A549 (cell line): ENCODE data around the gene WDR49. TPM values are rescaled to one million over a fixed set of nuclear protein-coding genes. Genes with fewer than 3 reads are reported as not detected.

Experiments used
- ATAC-seq, 2 experiments: fragments of 200-7000 bp in 1 of 2; fragments of >200 bp in 1 of 2; cut with Nextera tagmentation in 1 of 2; cut with Tn5 transposase in 1 of 2; 3 replicates each; pipeline versions ENCODE4 v1.8.0 to v1.9.1; 2018 to 2020; ENCODE audit warnings: mild to moderate bottlenecking in 1 of 2, moderate library complexity in 1 of 2
- CTCF ChIA-PET: fragments of 300-600 bp; sonication (Branson Sonifier 250); formaldehyde crosslinking; extraction: SDS; loops from one replicate; lab custom pipeline; 2021; ENCODE audit warnings: antibody characterized with exemption, inconsistent platforms; lab: Yijun Ruan, JAX
- POLR2A ChIA-PET: fragments of 350-600 bp; formaldehyde crosslinking; extraction: SDS; loops from one replicate; lab custom pipeline; 2021; ENCODE audit warnings: antibody characterized with exemption, inconsistent platforms; lab: Yijun Ruan, JAX
- DNase-seq, 2 experiments: peaks; one replicate each; pipeline versions ENCODE4 v3.0.0 to v3.0.0-alpha.2; 2011 to 2016; ENCODE audit warnings: low read depth in 1 of 2, low spot score in 1 of 2
- FAIRE-seq: peaks from 2 replicates; lab custom pipeline; 2011; peaks lifted over from hg19 to GRCh38; lab: Jason Lieb, UNC
- H3K27ac ChIP-seq, 2 experiments: fragments of >200 bp; sonication (Bioruptor Twin); formaldehyde crosslinking; 3 replicates each; pipeline ENCODE4 v1.5.1; 2016 to 2017
- H3K4me1 ChIP-seq: fragments of >200 bp; sonication (Bioruptor Twin); formaldehyde crosslinking; 3 replicates; pipeline ENCODE4 v1.6.1; 2016
- H3K4me2 ChIP-seq: fragments of >200 bp; sonication (Bioruptor Twin); formaldehyde crosslinking; 3 replicates; pipeline ENCODE4 v1.6.1; 2016
- H3K4me3 ChIP-seq: fragments of >200 bp; sonication (Bioruptor Twin); formaldehyde crosslinking; 3 replicates; pipeline ENCODE4 v1.5.1; 2016
- H3K9me3 ChIP-seq: fragments of >200 bp; sonication (Bioruptor Twin); formaldehyde crosslinking; 3 replicates; pipeline ENCODE4 v1.6.1; 2016
- ATOH8 ChIP-seq: fragments of 250-450 bp; sonication (Bioruptor Pico); IDR thresholded peaks from 2 replicates; pipeline ENCODE4 v1.5.0; 2020; ENCODE audit warnings: low read depth, mild to moderate bottlenecking, moderate library complexity
- BHLHE40 ChIP-seq: IDR thresholded peaks from 2 replicates; pipeline ENCODE4 v1.6.1; 2012; ENCODE audit warnings: low read depth, low read length, inconsistent platforms
- E2F6 ChIP-seq: IDR thresholded peaks from 2 replicates; pipeline ENCODE4 v1.6.1; 2012; ENCODE audit warnings: low read depth, borderline replicate concordance
- EHMT2 ChIP-seq: fragments of 200-600 bp; sonication (generic); IDR thresholded peaks from 2 replicates; pipeline ENCODE4 v1.6.1; 2016; ENCODE audit warnings: antibody characterized with exemption, low read depth, mild to moderate bottlenecking, moderate library complexity
- ELK1 ChIP-seq: fragments of 150-350 bp; IDR thresholded peaks from 2 replicates; pipeline ENCODE4 v1.6.1; 2014; ENCODE audit warnings: low read depth, mild to moderate bottlenecking, low read length
- FOSL2 ChIP-seq, 2 experiments: fragments of 450-650 bp in 1 of 2; fragments of >200 bp in 1 of 2; sonication (Bioruptor Twin) in 1 of 2; formaldehyde crosslinking; IDR thresholded peaks; 2 replicates each; pipeline versions ENCODE4 v1.5.0 to v1.6.1; 2016 to 2020; ENCODE audit warnings: mild to moderate bottlenecking in 1 of 2, moderate library complexity in 1 of 2
- FOXS1 ChIP-seq: fragments of 250-450 bp; sonication (Bioruptor Pico); IDR thresholded peaks from 2 replicates; pipeline ENCODE4 v1.5.0; 2020; ENCODE audit warnings: mild to moderate bottlenecking, moderate library complexity
- HDAC2 ChIP-seq: fragments of 200-600 bp; sonication (generic); IDR thresholded peaks from 2 replicates; pipeline ENCODE4 v1.6.1; 2016
- HOXB5 ChIP-seq: fragments of 250-450 bp; sonication (Bioruptor Pico); IDR thresholded peaks from 2 replicates; pipeline ENCODE4 v1.5.0; 2020; ENCODE audit warnings: mild to moderate bottlenecking, moderate library complexity
- KDM5A ChIP-seq: fragments of 200-600 bp; sonication (generic); IDR thresholded peaks from 2 replicates; pipeline ENCODE4 v1.6.1; 2016; ENCODE audit warnings: antibody characterized with exemption, mild to moderate bottlenecking
- MAFK ChIP-seq: fragments of 450-650 bp; IDR thresholded peaks from 2 replicates; pipeline ENCODE4 v1.6.1; 2014; ENCODE audit not compliant: partially characterized antibody
- MAX ChIP-seq: IDR thresholded peaks from 2 replicates; pipeline ENCODE4 v1.6.1; 2012
- MAZ ChIP-seq: fragments of 150-350 bp; IDR thresholded peaks from 2 replicates; pipeline ENCODE4 v1.6.1; 2014; ENCODE audit warnings: antibody characterized with exemption, low read depth, low read length, borderline replicate concordance
- MYC ChIP-seq: IDR thresholded peaks from 2 replicates; pipeline ENCODE4 v1.6.1; 2012; ENCODE audit warnings: mild to moderate bottlenecking, inconsistent platforms, low read length, improper control_type of control experiment, borderline replicate concordance
- NR3C1 ChIP-seq: fragments of >200 bp; sonication (Bioruptor Twin); formaldehyde crosslinking; IDR thresholded peaks from 3 replicates; pipeline ENCODE4 v1.6.1; 2017
- POLR2AphosphoS2 ChIP-seq: conservative IDR thresholded peaks from 2 replicates; pipeline ENCODE4 v1.6.1; 2012; ENCODE audit warnings: low read length, improper control_type of control experiment, inconsistent platforms
- RCOR1 ChIP-seq: fragments of 150-350 bp; IDR thresholded peaks from 2 replicates; pipeline ENCODE4 v1.6.1; 2014; ENCODE audit warnings: antibody characterized with exemption, low read length, low read depth
- TFCP2L1 ChIP-seq: fragments of 250-450 bp; sonication (Bioruptor Pico); IDR thresholded peaks from 2 replicates; pipeline ENCODE4 v1.5.0; 2021; ENCODE audit warnings: mild to moderate bottlenecking
- ZC3H11A ChIP-seq: fragments of 450-650 bp; IDR thresholded peaks from 2 replicates; pipeline ENCODE4 v1.6.1; 2014; ENCODE audit warnings: antibody characterized with exemption, mild to moderate bottlenecking
- ZFP36 ChIP-seq: fragments of 450-650 bp; IDR thresholded peaks from 2 replicates; pipeline ENCODE4 v1.6.1; 2014; ENCODE audit warnings: borderline replicate concordance; ENCODE audit not compliant: partially characterized antibody
- ZNF302 ChIP-seq: fragments of 250-450 bp; sonication (Bioruptor Pico); IDR thresholded peaks from 2 replicates; pipeline ENCODE4 v1.9.0; 2021; ENCODE audit warnings: inconsistent platforms, mild to moderate bottlenecking, moderate library complexity
- WGBS: methylation state at CpG from one replicate; pipeline ENCODE4 v1.1.6; 2017; ENCODE audit errors: missing lambda C conversion rate; 5-methylcytosine and 5-hydroxymethylcytosine counted together
- polyA minus RNA-seq: library from RNA; depleted of rRNA, polyadenylated mRNA; stranded (reverse); fragments of >200 nt; gene quantifications from 2 replicates; pipeline ENCODE4 v1.2.3, GENCODE V29; 2011; rRNA and poly(A)+ RNA removed
- polyA plus RNA-seq, 4 experiments: library from polyadenylated mRNA; depleted of rRNA in 3 of 4; stranded (reverse); fragments of >200 nt; fragmentation: RNase III in 1 of 4; extraction: RNeasy Plus Mini Kit Qiagen cat#74134 plus additional on column Dnase treatment in 1 of 4; gene quantifications; 2 replicates in 3 of 4; 3 replicates in 1 of 4; pipeline ENCODE4 v1.2.3, GENCODE V29; 2011 to 2017

WDR49 gene
- polyA plus RNA-seq (2011; rRNA removed) (not detected in 2 replicates), polyA plus RNA-seq (2017; fragmentation: RNase III; extraction: RNeasy Plus Mini Kit Qiagen cat#74134 plus additional on column Dnase treatment) (not detected in 3 replicates), polyA minus RNA-seq (0.37 TPM in 1 of 2 replicates, not detected in the other)
- polyA plus RNA-seq (2012; cell fraction: cytosol; rRNA removed), result not detected in 2 replicates
- polyA plus RNA-seq (2012; cell fraction: nucleus; rRNA removed), result not detected in 2 replicates

GRCh38 chr3:167653760-167654159 is at the start of gene WDR49:
Gene WDR49, minus strand, starts transcription at chr3:167653942. Its CDS starts 517 bp downstream, at chr3:167653425.
- H3K4me2 ChIP-seq, result no peak within 1 kb of the TSS
- no peaks in the 10 kb centered on the region for H3K9me3 ChIP-seq
- ChIA-PET CTCF (no interaction called here), POLR2A (no interaction called here)
- TF ChIP-seq ZNF302 (CRISPR knock-in tag) (no peak), RCOR1 (no peak), BHLHE40 (no peak), FOSL2 (IDR thresholded peaks at IDR 0.05) (no peak), FOSL2 (CRISPR knock-in tag; IDR thresholded peaks at IDR 0.05) (no peak), POLR2AphosphoS2 (no peak), ZFP36 (no peak), HOXB5 (CRISPR knock-in tag) (no peak), KDM5A (no peak), MAFK (no peak), ATOH8 (no peak), E2F6 (no peak)
- H3K4me1 ChIP-seq, result no peaks in the 10 kb centered on the region
- no peak within 1 kb of the TSS for H3K27ac ChIP-seq
- no peak within 1 kb of the TSS for H3K4me3 ChIP-seq
- no peak for DNase-seq
- FAIRE-seq, result no peak
- no peak for ATAC-seq
- 46% methylated on average over 1 of the region's 1 CpG for WGBS

GRCh38 chr3:167700926-167701325 is 47.2 kb upstream of the WDR49 start:
- Histone ChIP-seq H3K27ac (no peak overlapping the region), H3K9me3 (no peaks in the 10 kb centered on the region), H3K4me1 (peaks cover 15% of the 10 kb centered on the region; the same call in 2 of the 3 replicates), H3K4me3 (no peak overlapping the region)
- ChIA-PET CTCF (interaction anchor here (1.1 kb wide), 1 partner anchor 16 kb away, joined by 4 read pairs; no protein-coding TSS in a partner anchor), POLR2A (no interaction called here)
- FAIRE-seq (no peak), ATAC-seq (no peak)
- 91% methylated on average over 2 of the region's 2 CpGs for WGBS
- TF ChIP-seq ATOH8 (no peak), ZC3H11A (no peak)
- TF ChIP-seq, all 56 proteins: peak for 0
- DNase-seq, result no peak
- no peak overlapping the region for H3K4me2 ChIP-seq

- WGBS, result 91% methylated on average over 4 of the region's 4 CpGs
- no peak for TF ChIP-seq NR3C1
- TF ChIP-seq MAX, result no peak
- no peak for TF ChIP-seq MYC
- no peak for TF ChIP-seq TFCP2L1 (CRISPR knock-in tag)
- no peak for TF ChIP-seq ZC3H11A
- TF ChIP-seq MAZ, result no peak
- no peak for TF ChIP-seq HDAC2
- TF ChIP-seq EHMT2, result no peak
- TF ChIP-seq ELK1, result no peak
- no peak for TF ChIP-seq FOXS1 (CRISPR knock-in tag)
- DNase-seq (no peak), ATAC-seq (no peak), FAIRE-seq (no peak)
- ChIA-PET POLR2A (no interaction called here), CTCF (interaction anchor here (1.1 kb wide), 1 partner anchor 15 kb away, joined by 4 read pairs; no protein-coding TSS in a partner anchor)
- Histone ChIP-seq H3K27ac (no peak overlapping the region), H3K4me1 (peaks cover 7% of the 10 kb centered on the region; the same call in 1 of the 3 replicates), H3K9me3 (no peaks in the 10 kb centered on the region), H3K4me3 (no peak overlapping the region), H3K4me2 (no peak overlapping the region)
Measured at GRCh38 chr3:167700046-167700445, 46.3 kb upstream of the WDR49 start.
